K562 (cell line): ENCODE measurements around the gene SMARCA4. TPM values are rescaled to one million over a fixed set of nuclear protein-coding genes. Genes with fewer than 3 reads are reported as not detected.

Experiments used
- BACH1 ChIP-seq: fragments of 200-800 bp; sonication (Bioruptor generic); IDR thresholded peaks from 2 replicates; pipeline ENCODE4 v1.6.1; 2016; ENCODE audit warnings: missing genetic modification characterization, missing compliant biosample characterization
- C11orf30 ChIP-seq: fragments of 450-650 bp; IDR thresholded peaks from 2 replicates; pipeline ENCODE4 v1.6.1; 2016; ENCODE audit warnings: low read depth, mild to moderate bottlenecking
- GTF2A2 ChIP-seq: IDR thresholded peaks from 2 replicates; pipeline ENCODE4 v1.6.1; 2016; ENCODE audit warnings: mild to moderate bottlenecking, missing genetic modification characterization, missing compliant biosample characterization
- HCFC1 ChIP-seq: IDR thresholded peaks from 2 replicates; pipeline ENCODE4 v1.6.1; 2012; ENCODE audit warnings: low read depth, low read length, improper control_type of control experiment
- HDAC2 ChIP-seq: fragments of 450-650 bp; IDR thresholded peaks from 2 replicates; pipeline ENCODE4 v1.6.1; 2016; ENCODE audit warnings: mild to moderate bottlenecking
- MBD2 ChIP-seq: sonication (generic); IDR thresholded peaks from 2 replicates; pipeline ENCODE4 v1.6.1; 2016; ENCODE audit warnings: low read depth, borderline replicate concordance
- MIER1 ChIP-seq: fragments of 450-650 bp; IDR thresholded peaks from 2 replicates; pipeline ENCODE4 v1.6.1; 2016; ENCODE audit warnings: antibody characterized with exemption, mild to moderate bottlenecking, low read depth
- NFE2L1 ChIP-seq: fragments of 450-650 bp; IDR thresholded peaks from 2 replicates; pipeline ENCODE4 v1.6.1; 2016; ENCODE audit warnings: missing genetic modification characterization, low read depth, mild to moderate bottlenecking, missing compliant biosample characterization, moderate library complexity, borderline replicate concordance
- ZNF224 ChIP-seq: sonication (generic); formaldehyde crosslinking; IDR thresholded peaks from 2 replicates; pipeline ENCODE4 v1.8.0; 2022; ENCODE audit warnings: mild to moderate bottlenecking, missing genetic modification reagents
- ZNF431 ChIP-seq: sonication (generic); formaldehyde crosslinking; IDR thresholded peaks from 2 replicates; pipeline ENCODE4 v1.8.0; 2022; ENCODE audit warnings: mild to moderate bottlenecking, missing genetic modification reagents
- ZNF589 ChIP-seq: fragments of 200-800 bp; sonication (Bioruptor generic); IDR thresholded peaks from 2 replicates; pipeline ENCODE4 v1.6.1; 2016; ENCODE audit warnings: low read depth, missing genetic modification characterization, missing compliant biosample characterization
- ZNF707 ChIP-seq: fragments of 250-450 bp; sonication (Bioruptor Pico); conservative IDR thresholded peaks from 2 replicates; pipeline ENCODE4 v1.8.0; 2022; ENCODE audit warnings: inconsistent platforms, mild to moderate bottlenecking, moderate library complexity
- ZNF717 ChIP-seq: fragments of 250-450 bp; sonication (Bioruptor Pico); IDR thresholded peaks from 2 replicates; pipeline ENCODE4 v1.5.0; 2021
- polyA plus RNA-seq, 8 experiments: library from polyadenylated mRNA; depleted of rRNA in 4 of 8; stranded (reverse) in 5 of 8; unstranded in 3 of 8; fragments of >200 nt; fragmentation: Nextera tagmentation in 2 of 8; fragmentation: Illumina TruSeq in 1 of 8; extraction: Ambion mirVana in 2 of 8; extraction: Trizol in 1 of 8; gene quantifications; 2 replicates each; pipeline versions ENCODE4 v1.2.1 to v1.2.3, GENCODE V29; 2011 to 2014; ENCODE audit warnings: inconsistent platforms in 1 of 8, missing spikeins in 1 of 8
- total RNA-seq, 7 experiments: library from RNA; depleted of rRNA in 6 of 7; stranded (reverse); fragments of >200 nt in 6 of 7; fragmentation: Illumina TruSeq in 2 of 7; extraction: Trizol in 2 of 7; gene quantifications; 2 replicates each; pipeline versions ENCODE4 v1.2.1 to v1.2.3, GENCODE V29; 2011 to 2021; ENCODE audit warnings: low replicate concordance in 1 of 7
- TF ChIP-seq, protein P1 (sequence below): sonication (generic); formaldehyde crosslinking; IDR thresholded peaks from 2 replicates; pipeline ENCODE4 v1.8.0; 2023; ENCODE audit warnings: mild to moderate bottlenecking, missing genetic modification reagents
- TF ChIP-seq, protein P2 (sequence below): fragments of 250-450 bp; sonication (Bioruptor Pico); IDR thresholded peaks from 2 replicates; pipeline ENCODE4 v1.8.0; 2021; ENCODE audit warnings: moderate library complexity, mild to moderate bottlenecking, inconsistent platforms
- TF ChIP-seq, protein P3 (sequence below): IDR thresholded peaks from 3 replicates; pipeline ENCODE4 v1.6.1; 2011; ENCODE audit warnings: borderline replicate concordance, mild to moderate bottlenecking; ENCODE audit not compliant: insufficient read length, insufficient read depth
- TF ChIP-seq, protein P4 (sequence below): IDR thresholded peaks from 2 replicates; pipeline ENCODE4 v1.6.1; 2011; ENCODE audit warnings: borderline replicate concordance, low read depth, mild to moderate bottlenecking, moderate library complexity, low read length; ENCODE audit not compliant: insufficient read depth, poor library complexity, severe bottlenecking
- TF ChIP-seq, protein P5 (sequence below): sonication (generic); IDR thresholded peaks from 2 replicates; pipeline ENCODE4 v1.6.1; 2016

SMARCA4 gene
- total and polyA plus RNA-seq, 9 of the 15 experiments (the other 6 are each of a cell fraction or from before 2014, with no cell fraction given), result 19.3 to 207 (median 52.1) TPM

DNA sequence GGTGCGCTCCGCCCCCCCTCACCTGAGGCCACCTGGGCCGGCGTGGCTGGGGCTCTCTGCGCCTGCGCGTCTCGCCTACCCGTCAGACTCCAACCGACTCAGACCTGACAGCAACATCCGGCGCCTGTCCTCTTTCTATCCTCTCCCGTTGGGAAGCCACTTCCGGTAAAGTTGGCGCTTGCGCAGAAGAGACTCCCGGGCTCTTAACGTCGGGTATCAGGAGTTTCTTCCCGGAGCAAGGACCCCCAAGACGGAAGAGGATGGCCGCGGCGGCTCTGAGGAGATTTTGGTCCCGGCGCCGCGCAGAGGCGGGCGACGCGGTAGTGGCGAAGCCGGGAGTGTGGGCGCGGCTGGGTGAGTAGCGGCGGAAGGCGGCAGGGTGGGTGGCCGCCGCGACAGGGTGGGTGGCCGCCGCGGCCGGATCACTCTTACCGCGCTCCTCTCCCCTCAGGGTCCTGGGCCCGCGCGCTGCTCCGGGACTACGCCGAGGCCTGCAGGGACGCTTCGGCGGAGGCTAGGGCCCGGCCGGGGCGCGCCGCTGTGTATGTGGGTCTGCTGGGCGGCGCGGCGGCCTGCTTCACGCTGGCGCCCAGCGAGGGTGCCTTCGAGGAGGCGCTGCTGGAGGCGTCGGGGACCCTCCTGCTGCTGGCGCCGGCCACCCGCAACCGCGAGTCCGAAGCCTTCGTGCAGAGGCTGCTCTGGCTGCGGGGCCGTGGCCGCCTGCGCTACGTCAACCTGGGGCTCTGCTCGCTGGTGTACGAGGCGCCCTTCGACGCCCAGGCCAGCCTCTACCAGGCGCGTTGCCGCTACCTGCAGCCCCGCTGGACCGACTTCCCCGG lies 32.0 kb upstream of the SMARCA4 start, which contains the start of the genes TIMM29 and YIPF2 (continued):
- peak; percentile 99 for TF ChIP-seq C11orf30
- TF ChIP-seq ZNF589, result no peak
- TF ChIP-seq, protein P1, sequence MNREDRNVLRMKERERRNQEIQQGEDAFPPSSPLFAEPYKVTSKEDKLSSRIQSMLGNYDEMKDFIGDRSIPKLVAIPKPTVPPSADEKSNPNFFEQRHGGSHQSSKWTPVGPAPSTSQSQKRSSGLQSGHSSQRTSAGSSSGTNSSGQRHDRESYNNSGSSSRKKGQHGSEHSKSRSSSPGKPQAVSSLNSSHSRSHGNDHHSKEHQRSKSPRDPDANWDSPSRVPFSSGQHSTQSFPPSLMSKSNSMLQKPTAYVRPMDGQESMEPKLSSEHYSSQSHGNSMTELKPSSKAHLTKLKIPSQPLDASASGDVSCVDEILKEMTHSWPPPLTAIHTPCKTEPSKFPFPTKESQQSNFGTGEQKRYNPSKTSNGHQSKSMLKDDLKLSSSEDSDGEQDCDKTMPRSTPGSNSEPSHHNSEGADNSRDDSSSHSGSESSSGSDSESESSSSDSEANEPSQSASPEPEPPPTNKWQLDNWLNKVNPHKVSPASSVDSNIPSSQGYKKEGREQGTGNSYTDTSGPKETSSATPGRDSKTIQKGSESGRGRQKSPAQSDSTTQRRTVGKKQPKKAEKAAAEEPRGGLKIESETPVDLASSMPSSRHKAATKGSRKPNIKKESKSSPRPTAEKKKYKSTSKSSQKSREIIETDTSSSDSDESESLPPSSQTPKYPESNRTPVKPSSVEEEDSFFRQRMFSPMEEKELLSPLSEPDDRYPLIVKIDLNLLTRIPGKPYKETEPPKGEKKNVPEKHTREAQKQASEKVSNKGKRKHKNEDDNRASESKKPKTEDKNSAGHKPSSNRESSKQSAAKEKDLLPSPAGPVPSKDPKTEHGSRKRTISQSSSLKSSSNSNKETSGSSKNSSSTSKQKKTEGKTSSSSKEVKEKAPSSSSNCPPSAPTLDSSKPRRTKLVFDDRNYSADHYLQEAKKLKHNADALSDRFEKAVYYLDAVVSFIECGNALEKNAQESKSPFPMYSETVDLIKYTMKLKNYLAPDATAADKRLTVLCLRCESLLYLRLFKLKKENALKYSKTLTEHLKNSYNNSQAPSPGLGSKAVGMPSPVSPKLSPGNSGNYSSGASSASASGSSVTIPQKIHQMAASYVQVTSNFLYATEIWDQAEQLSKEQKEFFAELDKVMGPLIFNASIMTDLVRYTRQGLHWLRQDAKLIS (CRISPR knock-in tag), result 0 out of 2 replicates have a peak, but pooled peaks have one; percentile 20
- TF ChIP-seq, protein P2, sequence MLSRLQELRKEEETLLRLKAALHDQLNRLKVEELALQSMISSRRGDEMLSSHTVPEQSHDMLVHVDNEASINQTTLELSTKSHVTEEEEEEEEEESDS (CRISPR knock-in tag), result no peak
- no peak for TF ChIP-seq ZNF431 (CRISPR knock-in tag)
- no peak for TF ChIP-seq ZNF707
- TF ChIP-seq ZNF717 (CRISPR knock-in tag), result no peak
- peak; percentile 93 for TF ChIP-seq HCFC1
- TF ChIP-seq MBD2, result peak; percentile 86
- TF ChIP-seq NFE2L1 (tag), result no peak
- TF ChIP-seq, protein P3, sequence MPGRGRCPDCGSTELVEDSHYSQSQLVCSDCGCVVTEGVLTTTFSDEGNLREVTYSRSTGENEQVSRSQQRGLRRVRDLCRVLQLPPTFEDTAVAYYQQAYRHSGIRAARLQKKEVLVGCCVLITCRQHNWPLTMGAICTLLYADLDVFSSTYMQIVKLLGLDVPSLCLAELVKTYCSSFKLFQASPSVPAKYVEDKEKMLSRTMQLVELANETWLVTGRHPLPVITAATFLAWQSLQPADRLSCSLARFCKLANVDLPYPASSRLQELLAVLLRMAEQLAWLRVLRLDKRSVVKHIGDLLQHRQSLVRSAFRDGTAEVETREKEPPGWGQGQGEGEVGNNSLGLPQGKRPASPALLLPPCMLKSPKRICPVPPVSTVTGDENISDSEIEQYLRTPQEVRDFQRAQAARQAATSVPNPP, result no peak
- TF ChIP-seq GTF2A2 (tag), result no peak
- peak; percentile 64; the same call in 1 of the 2 replicates for TF ChIP-seq HDAC2
- TF ChIP-seq, protein P4, sequence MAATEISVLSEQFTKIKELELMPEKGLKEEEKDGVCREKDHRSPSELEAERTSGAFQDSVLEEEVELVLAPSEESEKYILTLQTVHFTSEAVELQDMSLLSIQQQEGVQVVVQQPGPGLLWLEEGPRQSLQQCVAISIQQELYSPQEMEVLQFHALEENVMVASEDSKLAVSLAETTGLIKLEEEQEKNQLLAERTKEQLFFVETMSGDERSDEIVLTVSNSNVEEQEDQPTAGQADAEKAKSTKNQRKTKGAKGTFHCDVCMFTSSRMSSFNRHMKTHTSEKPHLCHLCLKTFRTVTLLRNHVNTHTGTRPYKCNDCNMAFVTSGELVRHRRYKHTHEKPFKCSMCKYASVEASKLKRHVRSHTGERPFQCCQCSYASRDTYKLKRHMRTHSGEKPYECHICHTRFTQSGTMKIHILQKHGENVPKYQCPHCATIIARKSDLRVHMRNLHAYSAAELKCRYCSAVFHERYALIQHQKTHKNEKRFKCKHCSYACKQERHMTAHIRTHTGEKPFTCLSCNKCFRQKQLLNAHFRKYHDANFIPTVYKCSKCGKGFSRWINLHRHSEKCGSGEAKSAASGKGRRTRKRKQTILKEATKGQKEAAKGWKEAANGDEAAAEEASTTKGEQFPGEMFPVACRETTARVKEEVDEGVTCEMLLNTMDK, result no peak
- no peak for TF ChIP-seq ZNF224
- TF ChIP-seq, protein P5, sequence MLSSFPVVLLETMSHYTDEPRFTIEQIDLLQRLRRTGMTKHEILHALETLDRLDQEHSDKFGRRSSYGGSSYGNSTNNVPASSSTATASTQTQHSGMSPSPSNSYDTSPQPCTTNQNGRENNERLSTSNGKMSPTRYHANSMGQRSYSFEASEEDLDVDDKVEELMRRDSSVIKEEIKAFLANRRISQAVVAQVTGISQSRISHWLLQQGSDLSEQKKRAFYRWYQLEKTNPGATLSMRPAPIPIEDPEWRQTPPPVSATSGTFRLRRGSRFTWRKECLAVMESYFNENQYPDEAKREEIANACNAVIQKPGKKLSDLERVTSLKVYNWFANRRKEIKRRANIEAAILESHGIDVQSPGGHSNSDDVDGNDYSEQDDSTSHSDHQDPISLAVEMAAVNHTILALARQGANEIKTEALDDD, result no peak
- no peak for TF ChIP-seq MIER1
- TF ChIP-seq BACH1, result no peak
